Activated naive CD8-positive, alpha-beta T cell (primary cell): ENCODE results near the gene PGLYRP3.
"Not testable (repeated sequence)": the region's sequence is repeated elsewhere in the genome, so short reads cannot be mapped to it uniquely, and the experiment has no call there.

Experiments used
- H3K27ac Mint-ChIP-seq: one replicate; pipeline ENCODE4 v1.8.0; 2021; ENCODE audit warnings: mixed read lengths
- H3K27me3 Mint-ChIP-seq: one replicate; pipeline ENCODE4 v1.8.0; 2021; ENCODE audit warnings: mixed read lengths
- H3K36me3 Mint-ChIP-seq: one replicate; pipeline ENCODE4 v1.8.0; 2021; ENCODE audit warnings: mixed read lengths
- H3K4me1 Mint-ChIP-seq: one replicate; pipeline ENCODE4 v1.8.0; 2021; ENCODE audit warnings: low read depth, mixed read lengths
- H3K4me3 Mint-ChIP-seq: one replicate; pipeline ENCODE4 v1.8.0; 2021; ENCODE audit warnings: mild to moderate bottlenecking, mixed read lengths
- H3K9me3 Mint-ChIP-seq: one replicate; pipeline ENCODE4 v1.8.0; 2021; ENCODE audit warnings: low read depth, mixed read lengths

PGLYRP3 gene

DNA sequence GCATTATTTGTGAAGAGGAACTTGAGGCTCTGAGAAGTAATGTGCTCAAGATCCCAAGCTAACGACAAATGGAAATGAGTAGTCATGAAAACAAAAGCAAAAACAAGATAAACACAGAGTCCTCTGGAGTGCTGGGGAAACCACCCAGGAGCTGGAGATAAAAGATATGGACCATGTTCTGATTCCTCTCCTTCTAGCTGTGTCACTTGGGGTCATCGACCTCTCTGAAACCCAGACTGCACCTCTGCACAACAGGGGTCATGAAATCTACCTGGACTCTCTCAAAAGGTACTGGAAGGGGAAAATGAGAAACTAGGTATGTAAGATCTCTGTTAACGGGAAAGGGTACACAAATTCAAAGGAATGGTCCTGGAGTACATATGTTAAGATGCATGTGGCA lies 29.4 kb upstream of the PGLYRP3 start:
- Mint-ChIP-seq H3K4me1 (peaks cover 69% of the 10 kb centered on the region), H3K27me3 (peaks cover 4% of the 10 kb centered on the region), H3K27ac (no peak overlapping the region), H3K9me3 (no peaks in the 10 kb centered on the region), H3K4me3 (no peak overlapping the region), H3K36me3 (no peaks in the 10 kb centered on the region)

DNA sequence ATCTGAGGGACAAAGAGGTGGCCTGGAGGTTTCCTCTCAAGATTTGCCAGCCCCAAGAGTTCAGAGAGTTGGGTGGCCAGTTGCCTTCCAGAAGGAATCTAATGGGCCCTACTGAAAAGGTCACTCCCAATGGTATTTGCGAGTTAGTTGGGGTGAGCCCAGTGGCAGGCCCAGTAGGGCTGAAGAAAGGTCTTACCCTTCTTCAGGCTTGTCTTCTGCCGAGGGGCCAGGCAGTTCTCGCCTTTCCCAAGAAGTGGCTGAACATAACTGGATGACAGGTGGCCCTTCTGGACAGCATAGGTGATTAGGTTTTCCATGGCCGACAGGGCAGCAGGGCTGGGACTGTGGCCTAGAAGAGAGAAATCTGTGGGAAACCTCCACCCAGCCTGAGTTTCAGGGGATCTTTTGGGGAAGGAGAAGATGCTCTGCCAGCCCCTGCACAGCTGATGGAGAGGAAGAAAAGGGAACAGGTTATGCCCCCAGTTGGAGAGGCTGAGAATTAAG lies 28.7 kb upstream of the PGLYRP3 start:
- Mint-ChIP-seq H3K4me1 (peaks cover 68% of the 10 kb centered on the region), H3K9me3 (no peaks in the 10 kb centered on the region), H3K27ac (no peak overlapping the region), H3K36me3 (no peaks in the 10 kb centered on the region), H3K4me3 (no peak overlapping the region), H3K27me3 (peaks cover 4% of the 10 kb centered on the region)

DNA sequence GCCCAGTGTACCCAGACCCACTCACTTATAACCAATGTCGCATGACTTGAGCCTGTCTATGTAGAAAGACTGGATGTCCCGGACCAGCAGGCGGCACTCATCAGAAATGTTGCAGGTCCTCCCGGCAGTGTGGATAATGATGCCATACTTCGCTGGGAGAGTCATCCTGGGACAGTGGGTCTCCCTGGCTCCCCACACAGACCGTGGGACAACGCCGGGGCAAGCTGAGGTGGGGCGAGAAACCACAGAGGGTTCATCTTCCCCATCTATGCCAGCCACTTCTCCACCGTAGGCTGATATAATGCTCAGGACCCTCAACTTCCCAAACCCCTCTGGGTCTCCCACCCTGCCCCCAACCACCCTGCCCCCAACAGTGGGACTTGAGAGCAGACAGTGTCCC lies 27.6 kb upstream of the PGLYRP3 start:
- Mint-ChIP-seq H3K36me3 (no peaks in the 10 kb centered on the region), H3K4me1 (peaks cover 57% of the 10 kb centered on the region), H3K27me3 (peaks cover 3% of the 10 kb centered on the region), H3K9me3 (no peaks in the 10 kb centered on the region), H3K27ac (no peak overlapping the region), H3K4me3 (no peak overlapping the region)

DNA sequence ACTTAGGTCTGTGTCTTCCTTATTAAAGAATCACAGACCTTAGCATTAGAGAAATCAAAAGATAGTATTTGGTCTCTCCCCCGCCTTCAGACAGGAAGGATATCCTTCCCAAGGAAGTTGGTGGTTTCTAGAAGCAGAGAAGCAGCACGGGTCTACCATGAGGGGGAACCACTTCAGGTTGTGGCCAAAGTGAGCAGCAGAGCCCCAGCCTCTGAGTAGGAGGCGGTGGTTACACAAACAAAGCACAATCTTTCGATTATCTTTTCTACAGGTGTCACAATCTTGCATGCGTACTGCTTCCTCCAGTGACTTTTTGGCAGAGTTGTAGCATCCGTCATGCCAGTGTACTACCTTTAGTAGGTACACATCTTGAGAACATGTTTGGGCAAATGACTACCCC lies 27.1 kb upstream of the PGLYRP3 start:
- no peak overlapping the region for H3K4me3 Mint-ChIP-seq

DNA sequence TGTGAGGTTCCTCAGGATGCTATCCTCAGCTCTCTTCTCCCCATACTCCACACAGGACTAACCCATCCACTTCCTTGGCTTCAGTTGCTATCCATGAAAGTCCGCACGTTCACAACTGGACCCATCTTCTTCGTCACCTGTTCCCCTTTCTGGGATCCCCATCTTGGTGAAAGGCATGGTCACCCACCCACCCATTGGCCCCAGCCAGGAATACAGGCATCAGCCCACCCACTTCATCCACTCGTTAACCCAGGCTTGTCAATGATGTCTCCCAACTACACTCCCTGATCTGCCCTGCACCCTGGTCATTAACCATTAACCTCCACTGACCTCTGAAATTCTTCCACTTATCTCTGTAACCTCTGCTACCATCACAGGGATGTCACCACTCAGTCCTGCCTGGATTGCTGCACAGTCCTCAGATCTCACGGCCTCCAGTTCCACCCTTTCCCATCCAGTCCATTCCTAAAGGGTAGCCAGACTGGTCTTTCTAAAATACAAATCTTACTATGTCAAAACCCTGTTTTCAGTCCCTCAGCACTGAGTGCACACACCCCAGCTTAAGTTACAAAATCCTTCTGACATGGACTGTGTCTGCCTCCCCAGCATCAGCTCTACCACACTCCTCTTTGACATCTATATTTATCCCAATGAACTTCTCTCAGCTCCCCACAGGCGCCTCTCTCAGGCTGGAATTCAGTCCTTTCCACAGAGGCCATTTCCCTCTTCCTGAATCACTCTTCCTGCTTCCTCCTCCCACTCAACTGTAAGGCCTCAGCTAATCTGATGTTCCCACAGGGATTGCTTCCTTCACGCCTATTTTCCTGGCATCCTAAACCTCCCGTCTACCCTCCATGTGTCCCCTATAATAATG lies 25.5 kb upstream of the PGLYRP3 start:
- no peaks in the 10 kb centered on the region for H3K27me3 Mint-ChIP-seq
- H3K9me3 Mint-ChIP-seq: no peaks in the 10 kb centered on the region
- H3K4me1 Mint-ChIP-seq: peaks cover 36% of the 10 kb centered on the region
- H3K27ac Mint-ChIP-seq: no peak overlapping the region
- H3K4me3 Mint-ChIP-seq: no peak overlapping the region
- no peaks in the 10 kb centered on the region for H3K36me3 Mint-ChIP-seq

More for the DNA sequence above, 27.1 kb upstream of the PGLYRP3 start:
- Mint-ChIP-seq H3K27ac (no peak overlapping the region), H3K4me1 (peaks cover 51% of the 10 kb centered on the region), H3K27me3 (peaks cover 3% of the 10 kb centered on the region), H3K36me3 (no peaks in the 10 kb centered on the region), H3K9me3 (no peaks in the 10 kb centered on the region)

DNA sequence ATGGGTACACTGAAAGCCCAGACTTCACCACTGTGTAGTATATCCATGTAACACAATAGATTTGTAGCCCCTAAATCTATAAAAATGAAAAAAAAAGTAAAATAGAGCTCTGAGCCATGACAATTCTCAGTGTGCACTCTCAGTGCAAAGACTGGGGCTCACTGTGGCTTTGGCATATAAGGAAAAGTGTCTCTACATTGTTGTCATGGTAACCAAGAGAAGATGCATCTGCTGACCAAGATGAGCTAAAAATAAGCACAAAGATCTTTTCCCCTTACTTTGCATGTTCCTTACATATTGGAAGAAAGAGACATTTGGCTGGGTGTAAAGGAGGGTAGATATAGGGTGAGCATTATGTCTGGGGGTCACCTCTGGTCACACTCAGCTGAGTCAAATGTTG lies 23.9 kb upstream of the PGLYRP3 start:
- no peak overlapping the region for H3K4me3 Mint-ChIP-seq
- H3K27me3 Mint-ChIP-seq: no peaks in the 10 kb centered on the region
- peaks cover 27% of the 10 kb centered on the region for H3K4me1 Mint-ChIP-seq
- H3K36me3 Mint-ChIP-seq: peaks cover 2% of the 10 kb centered on the region
- no peak overlapping the region for H3K27ac Mint-ChIP-seq
- peaks cover 6% of the 10 kb centered on the region for H3K9me3 Mint-ChIP-seq

DNA sequence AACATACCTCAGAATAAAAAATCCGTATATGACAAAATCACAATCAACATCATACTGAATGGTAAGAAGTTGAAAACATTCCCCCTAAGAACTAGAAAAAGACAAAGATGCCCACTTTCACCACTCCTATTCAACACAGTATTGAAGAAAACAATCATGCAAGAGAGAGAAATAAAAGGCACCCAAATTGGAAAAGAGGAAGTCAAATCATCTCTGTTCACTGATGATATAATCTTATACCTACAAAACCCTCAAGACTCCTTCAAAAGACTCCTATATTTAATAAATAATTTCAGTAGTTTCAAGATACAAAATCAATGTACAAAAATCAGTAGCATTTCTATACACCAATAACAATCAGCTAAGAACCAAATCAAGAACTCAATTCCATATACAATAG lies 21.1 kb upstream of the PGLYRP3 start:
- Mint-ChIP-seq H3K36me3 (peaks cover 11% of the 10 kb centered on the region), H3K27me3 (no peaks in the 10 kb centered on the region), H3K27ac (no peak overlapping the region), H3K9me3 (peaks cover 12% of the 10 kb centered on the region), H3K4me1 (peaks cover 7% of the 10 kb centered on the region), H3K4me3 (no peak overlapping the region)

DNA sequence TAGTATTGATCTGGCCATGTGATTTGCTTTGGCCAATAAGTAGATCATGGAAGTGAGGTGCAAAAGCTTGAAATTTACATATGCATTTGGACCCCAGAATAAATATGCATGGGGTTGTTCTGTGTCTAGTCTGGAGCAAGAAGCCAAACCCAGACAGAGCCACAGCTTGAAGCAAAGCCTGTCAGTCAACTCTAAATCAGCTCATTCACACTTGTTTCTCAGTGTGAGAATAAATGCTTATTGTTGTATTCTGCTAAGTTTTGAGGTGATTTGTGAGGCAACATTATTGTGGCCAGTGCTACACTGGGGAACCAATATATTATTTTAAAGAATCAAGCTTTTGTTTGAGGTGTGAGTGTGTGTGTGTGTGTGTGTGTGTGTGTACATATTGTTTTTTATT lies 12.2 kb upstream of the PGLYRP3 start:
- H3K9me3 Mint-ChIP-seq: peaks cover 39% of the 10 kb centered on the region
- H3K4me3 Mint-ChIP-seq: no peak overlapping the region
- peaks cover 7% of the 10 kb centered on the region for H3K27me3 Mint-ChIP-seq
- peaks cover 14% of the 10 kb centered on the region for H3K36me3 Mint-ChIP-seq
- H3K27ac Mint-ChIP-seq: no peak overlapping the region
- no peaks in the 10 kb centered on the region for H3K4me1 Mint-ChIP-seq

DNA sequence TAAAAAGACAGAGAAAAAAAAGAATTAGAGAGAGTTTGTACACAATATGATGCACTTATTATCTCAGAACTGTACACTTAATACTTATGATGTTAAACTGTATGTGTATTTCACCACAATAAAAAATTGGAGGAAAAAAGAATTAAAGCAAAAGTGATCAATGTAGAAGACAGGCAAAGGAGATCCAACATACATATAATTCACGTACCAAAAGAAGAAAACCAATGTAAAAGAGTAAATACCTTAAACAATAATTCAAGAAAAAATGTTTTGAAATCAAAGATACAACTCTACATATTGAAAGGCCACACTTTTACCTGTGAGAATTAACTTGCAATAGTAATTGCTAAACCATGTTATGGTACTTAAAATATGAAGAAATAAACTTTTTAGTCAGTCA lies 9.8 kb upstream of the PGLYRP3 start:
- H3K27me3 Mint-ChIP-seq: peaks cover 11% of the 10 kb centered on the region
- H3K4me3 Mint-ChIP-seq: no peak overlapping the region
- no peak overlapping the region for H3K27ac Mint-ChIP-seq
- no peaks in the 10 kb centered on the region for H3K4me1 Mint-ChIP-seq
- H3K9me3 Mint-ChIP-seq: peaks cover 23% of the 10 kb centered on the region
- peaks cover 11% of the 10 kb centered on the region for H3K36me3 Mint-ChIP-seq

DNA sequence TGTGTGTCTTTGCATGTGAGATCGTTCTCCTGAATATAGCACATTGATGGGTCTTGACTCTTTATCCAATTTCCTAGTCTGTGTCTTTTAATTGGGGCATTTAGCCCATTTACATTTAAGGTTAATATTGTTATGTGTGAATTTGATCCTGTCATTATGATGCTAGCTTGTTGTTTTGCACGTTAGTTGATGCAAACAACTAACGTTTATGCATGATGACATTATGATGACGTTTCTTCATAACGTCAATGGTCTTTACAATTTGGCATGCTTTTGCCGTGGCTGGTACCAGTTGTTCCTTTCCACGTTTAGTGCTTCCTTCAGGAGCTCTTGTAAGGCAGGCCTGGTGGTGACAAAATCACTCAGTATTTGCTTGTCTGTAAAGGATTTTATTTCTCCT lies 5.4 kb upstream of the PGLYRP3 start:
- Mint-ChIP-seq H3K27me3 (peaks cover 15% of the 10 kb centered on the region), H3K9me3 (peaks cover 17% of the 10 kb centered on the region)
- H3K4me3 Mint-ChIP-seq, H3K27ac Mint-ChIP-seq, H3K36me3 Mint-ChIP-seq, H3K4me1 Mint-ChIP-seq: not testable (repeated sequence)

DNA sequence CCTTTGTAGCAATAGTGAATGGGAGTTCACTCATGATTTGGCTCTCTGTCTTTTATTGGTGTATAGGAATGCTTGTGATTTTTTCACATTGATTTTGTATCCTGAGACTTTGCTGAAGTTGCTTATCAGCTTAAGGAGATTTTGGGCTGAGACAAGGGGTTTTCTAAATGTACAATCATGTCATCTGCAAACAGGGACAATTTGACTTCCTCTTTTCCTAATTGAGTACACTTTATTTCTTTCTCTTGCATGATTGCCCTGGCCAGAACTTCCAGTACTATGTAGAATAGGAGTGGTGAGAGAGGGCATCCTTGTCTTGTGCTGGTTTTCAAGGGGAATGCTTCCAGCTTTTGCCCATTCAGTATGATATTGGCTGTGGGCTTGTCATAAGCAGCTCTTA lies 3.3 kb upstream of the PGLYRP3 start:
- H3K27ac Mint-ChIP-seq, H3K4me1 Mint-ChIP-seq, H3K9me3 Mint-ChIP-seq, H3K36me3 Mint-ChIP-seq, H3K4me3 Mint-ChIP-seq: not testable (repeated sequence)
- H3K27me3 Mint-ChIP-seq: peaks cover 11% of the 10 kb centered on the region

DNA sequence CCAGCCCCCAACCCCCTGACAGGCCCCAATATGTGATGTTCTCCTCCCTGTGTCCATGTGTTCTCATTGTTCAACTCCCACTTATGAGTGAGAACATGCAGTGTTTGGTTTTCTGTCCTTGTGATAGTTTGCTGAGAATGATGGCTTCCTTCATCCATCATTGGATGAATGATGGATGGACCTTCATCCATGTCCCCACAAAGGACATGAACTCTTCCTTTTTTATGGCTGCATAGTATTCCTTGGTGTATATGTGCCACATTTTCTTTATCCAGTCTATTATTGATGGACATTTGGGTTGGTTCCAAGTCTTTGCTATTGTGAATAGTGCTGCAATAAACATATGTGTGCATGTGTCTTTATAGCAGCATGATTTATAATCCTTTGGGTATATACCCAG lies 1.6 kb upstream of the PGLYRP3 start:
- not testable (repeated sequence) for H3K4me1 Mint-ChIP-seq, H3K9me3 Mint-ChIP-seq, H3K27ac Mint-ChIP-seq, H3K36me3 Mint-ChIP-seq, H3K4me3 Mint-ChIP-seq, H3K27me3 Mint-ChIP-seq

DNA sequence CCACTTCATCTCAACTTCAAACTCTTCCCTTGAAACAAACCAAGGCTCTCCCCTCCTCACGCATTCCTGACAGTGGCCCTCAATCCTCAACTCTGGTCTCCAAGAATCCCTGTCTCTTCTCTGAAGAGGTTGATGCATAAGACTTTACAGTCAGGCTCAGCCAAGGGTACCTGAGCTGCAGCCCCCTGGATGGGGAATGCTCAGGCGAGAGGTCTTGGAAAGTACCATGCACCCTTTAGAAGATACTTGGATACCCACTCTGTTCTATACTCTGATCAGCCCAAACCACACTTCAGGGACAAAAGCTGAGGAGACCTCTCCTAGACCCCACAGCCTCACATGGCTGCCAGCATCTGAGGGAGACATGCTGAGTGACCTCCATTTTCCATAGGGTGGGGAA lies 536 bp upstream of the PGLYRP3 start:
- no peaks in the 10 kb centered on the region for H3K4me1 Mint-ChIP-seq
- no peaks in the 10 kb centered on the region for H3K36me3 Mint-ChIP-seq
- no peak overlapping the region for H3K27ac Mint-ChIP-seq
- no peak overlapping the region for H3K4me3 Mint-ChIP-seq
- no peaks in the 10 kb centered on the region for H3K9me3 Mint-ChIP-seq
- H3K27me3 Mint-ChIP-seq: peaks cover 6% of the 10 kb centered on the region

DNA sequence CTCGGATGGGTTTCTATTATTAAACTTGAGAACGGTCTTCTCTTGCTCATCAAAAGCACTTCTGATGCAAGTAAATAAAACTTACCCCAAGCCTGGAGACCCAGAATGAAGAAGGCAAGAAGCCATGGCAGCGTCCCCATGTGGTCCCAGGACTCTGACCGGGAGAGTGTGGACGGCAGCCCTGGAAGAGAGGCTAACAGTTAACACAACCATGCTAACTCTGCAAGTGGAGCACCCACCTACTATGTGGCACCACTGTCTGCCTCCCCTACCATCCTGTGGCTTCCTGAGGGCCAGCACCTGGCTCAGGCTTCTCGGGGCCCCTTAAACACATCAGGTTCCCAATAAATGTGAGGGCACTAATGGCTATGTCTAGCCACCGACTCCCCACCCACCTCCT lies 2.2 kb downstream of the PGLYRP3 start:
- no peaks in the 10 kb centered on the region for H3K36me3 Mint-ChIP-seq
- H3K4me1 Mint-ChIP-seq: no peaks in the 10 kb centered on the region
- H3K9me3 Mint-ChIP-seq: no peaks in the 10 kb centered on the region
- no peak overlapping the region for H3K4me3 Mint-ChIP-seq
- H3K27me3 Mint-ChIP-seq: peaks cover 5% of the 10 kb centered on the region
- no peak overlapping the region for H3K27ac Mint-ChIP-seq

DNA sequence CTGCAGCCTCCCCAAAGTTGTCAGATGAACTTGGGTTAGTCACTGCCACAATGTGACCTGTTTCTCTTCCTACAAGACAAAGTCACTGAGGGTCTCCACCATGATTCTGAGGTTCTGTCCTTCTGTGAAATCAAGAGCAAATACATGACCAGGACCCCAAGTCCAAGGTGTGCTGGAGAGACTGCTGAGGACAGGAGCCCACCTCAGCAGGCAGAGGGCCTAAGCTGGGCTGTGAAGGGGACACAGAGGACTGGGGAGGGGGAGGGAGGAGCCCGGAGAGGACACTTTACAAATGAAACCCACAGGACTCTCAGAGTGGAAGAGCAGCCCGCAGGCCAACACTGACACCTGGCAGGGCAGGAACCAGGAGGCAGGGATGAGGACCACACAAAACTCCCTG lies 3.3 kb downstream of the PGLYRP3 start:
- Mint-ChIP-seq H3K9me3 (no peaks in the 10 kb centered on the region), H3K4me3 (no peak overlapping the region), H3K27ac (no peak overlapping the region), H3K4me1 (no peaks in the 10 kb centered on the region), H3K36me3 (no peaks in the 10 kb centered on the region), H3K27me3 (peaks cover 6% of the 10 kb centered on the region)

DNA sequence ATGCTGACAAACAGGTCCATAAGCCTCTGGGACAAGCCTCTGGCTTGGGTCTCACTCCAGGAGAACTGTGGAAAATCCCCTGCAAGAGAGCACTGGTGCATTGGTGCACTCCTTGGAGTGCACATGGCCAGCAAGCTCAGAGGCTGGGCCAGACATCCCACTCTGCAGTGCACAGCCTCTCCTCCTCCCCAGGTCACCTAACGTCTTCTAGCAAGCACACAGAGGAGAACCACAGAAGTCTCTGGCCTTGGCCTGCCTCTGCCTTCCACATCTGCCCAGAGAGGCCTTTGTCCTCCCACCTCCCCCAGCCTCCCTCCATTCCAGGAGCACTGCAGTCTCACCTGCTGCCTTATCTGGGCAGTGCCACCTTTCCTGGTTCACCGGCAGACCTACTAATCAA lies 4.2 kb downstream of the PGLYRP3 start:
- Mint-ChIP-seq H3K27ac (no peak overlapping the region), H3K36me3 (no peaks in the 10 kb centered on the region), H3K9me3 (no peaks in the 10 kb centered on the region), H3K4me1 (no peaks in the 10 kb centered on the region), H3K4me3 (no peak overlapping the region), H3K27me3 (peaks cover 6% of the 10 kb centered on the region)
